Amniotic stem cell (primary cell): Measurements from ENCODE around the gene DCX.

Experiments
- DNase-seq: peaks from one replicate; lab custom pipeline; 2025; lab: John Stamatoyannopoulos, UW

Gene DCX

DNA sequence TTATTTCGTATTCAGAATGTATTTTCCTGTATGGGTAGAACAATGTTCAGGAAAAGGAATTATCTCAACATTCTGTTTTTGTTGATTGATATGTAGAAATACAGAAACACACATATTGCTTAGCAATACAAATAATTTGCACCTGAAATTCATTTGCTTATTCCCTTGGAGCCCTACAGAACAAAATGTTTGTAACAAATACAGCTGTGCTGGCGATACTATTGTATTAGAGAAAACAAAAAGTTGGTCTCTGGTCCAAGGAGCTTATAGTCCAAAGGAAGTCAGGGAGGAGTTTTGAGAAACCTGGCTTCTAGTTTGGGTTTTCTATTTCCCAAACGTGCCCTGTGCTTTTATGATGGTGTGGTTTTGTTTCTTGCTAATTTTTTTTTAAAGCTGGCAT, 104.0 kb downstream of the DCX start:
- no peak for DNase-seq

DNA sequence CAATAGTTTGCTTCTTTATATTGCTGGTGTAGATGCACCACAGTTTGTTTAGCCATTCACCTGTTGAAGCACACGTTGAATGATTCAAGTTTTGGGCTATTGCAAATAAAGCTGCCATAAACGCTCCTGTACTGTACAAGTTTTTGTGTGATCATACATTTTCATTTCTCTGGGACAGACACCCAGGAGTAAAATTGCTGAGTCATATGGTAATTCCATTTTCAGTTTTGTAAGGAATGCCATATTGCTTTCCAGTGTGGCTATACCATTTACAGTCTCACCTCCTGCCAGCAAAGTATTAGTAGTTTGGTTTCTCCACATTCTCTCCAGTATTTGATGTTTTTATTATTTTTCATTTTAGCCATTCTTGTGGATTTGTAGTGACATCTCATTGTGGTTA, 109.7 kb downstream of the DCX start:
- DNase-seq: no peak

DNA sequence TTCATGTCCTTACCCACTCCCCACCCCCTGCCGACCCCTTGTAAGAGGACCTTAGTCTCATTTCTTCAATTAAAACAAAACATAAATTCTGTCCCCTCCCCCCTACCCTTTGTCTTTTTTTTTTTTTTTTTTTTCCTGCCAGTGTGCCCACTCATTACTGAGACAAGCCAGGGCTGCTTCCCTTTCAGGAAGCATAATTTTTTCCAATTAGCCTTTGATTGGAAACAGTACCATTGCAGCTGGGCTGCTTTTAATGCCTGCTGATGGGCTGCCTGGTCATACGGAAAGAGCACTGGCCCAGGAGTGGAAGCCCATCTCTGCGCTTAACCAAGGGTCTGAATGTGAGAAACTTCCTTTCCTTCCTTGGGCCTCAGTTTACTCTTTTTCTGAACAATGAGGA, 123.2 kb downstream of the DCX start:
- DNase-seq: no peak

DNA sequence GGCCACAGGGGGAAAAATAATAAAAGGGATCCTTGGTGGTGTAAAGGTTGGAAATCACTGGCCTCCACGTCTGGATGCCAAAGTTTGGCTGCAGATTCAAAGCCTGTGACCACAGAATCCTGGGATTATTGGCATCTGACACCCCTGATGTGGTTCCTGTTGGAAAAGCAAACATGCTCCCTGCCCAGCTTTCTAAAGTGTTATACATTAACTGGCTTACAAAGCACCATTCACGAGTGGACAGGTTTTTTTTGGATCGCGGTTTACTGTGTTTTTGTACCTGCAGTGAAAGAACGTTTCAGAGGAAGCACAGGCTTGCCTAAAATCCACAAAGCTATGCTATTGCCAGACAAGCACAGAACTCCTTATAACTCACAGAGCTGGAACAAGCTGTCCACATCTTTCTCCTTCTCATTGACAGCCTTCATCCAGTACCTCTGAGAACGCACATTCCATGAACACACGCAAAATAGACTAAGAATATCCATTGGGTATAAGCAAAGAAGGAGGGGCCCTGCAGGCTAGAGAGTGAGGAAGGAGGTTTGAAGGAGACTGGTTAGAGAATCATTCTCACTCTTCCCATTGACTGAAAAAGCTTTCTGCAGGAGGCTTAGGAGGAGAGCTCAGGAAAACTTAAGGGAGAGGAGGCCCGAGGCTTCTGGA, 127.2 kb downstream of the DCX start:
- no peak for DNase-seq

DNA sequence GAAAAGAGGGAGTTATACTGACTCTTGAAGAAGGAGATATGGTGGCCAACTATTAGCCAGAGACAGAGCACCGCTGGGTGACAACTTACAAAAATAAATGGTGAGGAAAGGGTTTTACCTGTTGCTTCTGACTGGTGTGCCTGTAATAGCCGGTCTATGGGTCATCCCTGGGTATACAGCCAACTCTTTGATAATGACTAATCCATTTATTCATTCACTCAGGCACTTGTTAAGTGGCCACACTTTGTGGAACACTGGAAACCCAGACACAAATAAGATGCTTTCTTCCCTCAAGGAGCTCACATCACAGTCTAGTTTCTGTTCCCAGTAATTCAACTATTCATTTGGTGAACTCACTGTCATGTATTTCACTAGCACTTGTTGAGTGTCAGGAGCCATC, 128.5 kb downstream of the DCX start:
- DNase-seq: no peak

DNA sequence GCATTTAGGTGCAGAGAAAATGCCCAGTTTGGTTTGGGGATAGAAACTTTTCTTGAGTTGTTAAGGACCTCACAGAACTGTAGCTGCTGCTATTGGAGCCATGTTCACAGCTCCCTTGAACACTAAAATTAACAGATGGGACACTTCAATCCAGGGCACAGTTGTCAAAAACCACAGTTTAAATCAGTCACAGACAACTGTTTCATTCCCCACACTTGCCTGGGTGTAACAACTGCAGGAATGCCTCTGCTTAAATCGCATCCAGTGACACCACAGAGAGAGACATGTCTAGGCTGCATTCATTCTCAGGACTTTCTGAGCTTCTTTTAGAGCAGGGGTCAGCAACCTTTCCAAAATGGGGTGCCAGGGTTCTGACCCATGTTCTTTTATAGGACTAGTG, 129.0 kb downstream of the DCX start:
- DNase-seq: no peak

DNA sequence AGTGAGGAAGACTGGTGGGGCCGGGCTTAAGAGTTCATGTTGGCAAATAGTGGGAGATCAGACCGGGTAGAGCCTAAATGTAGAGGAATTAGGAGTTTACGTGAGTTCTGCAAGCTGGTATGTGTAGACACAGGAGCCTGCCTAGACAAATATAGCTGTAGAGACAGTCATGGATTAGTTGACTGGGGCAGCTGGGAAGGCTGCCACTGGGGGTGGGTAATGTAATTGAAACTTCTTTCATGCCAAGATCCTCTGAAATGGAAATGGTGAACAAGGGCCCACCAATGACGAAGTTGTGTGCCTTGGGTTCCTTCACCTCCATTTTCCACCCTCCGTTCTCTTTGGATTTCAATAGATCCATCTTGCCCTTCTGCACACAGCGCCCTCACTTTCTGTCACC, 129.9 kb downstream of the DCX start:
- no peak for DNase-seq

DNA sequence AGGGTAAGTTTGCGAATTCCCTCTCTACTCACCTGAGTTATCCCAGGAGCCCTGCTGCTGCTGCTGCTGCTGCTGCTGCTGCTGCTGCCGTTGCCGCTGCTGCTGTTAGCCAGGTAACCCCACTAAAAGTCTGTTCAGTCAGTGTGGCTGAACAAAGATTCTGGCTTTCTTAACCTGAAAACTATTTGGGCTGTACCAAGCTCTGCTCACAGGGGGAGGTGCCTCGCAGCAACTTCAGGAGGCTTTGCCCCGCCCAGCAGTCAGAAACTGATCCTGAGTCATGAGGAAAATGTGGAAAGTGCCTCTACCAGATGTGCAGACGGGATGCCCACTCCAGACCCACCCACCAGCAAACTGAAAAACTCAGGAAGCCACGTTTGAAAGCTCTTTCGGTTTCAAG, 141.7 kb downstream of the DCX start, which contains the start of gene CAPN6:
Gene CAPN6 (minus strand): TSS at position 145 of the 400 bp plus-strand sequence. CDS start 6,547 bp downstream, outside the sequence.
- DNase-seq: no peak

DNA sequence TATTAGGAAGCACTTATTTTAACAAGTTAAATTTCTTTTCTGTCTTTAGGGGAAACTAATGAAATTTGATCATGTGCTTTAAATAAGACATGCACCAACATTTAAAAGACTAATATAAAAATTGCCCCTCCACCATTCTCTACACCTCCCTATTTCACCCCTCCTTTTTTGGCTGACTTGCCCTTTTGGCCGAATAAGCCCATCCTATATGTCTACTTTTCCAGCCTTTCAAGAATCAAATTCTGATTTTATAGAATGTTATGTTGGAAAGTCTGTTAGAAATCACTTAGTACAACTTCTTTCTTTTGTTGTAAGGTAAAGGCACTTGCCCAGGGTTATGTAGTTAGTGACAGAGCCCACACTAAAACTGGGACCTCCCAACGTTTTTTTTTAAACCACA, 143.5 kb downstream of the DCX start:
- DNase-seq: no peak

DNA sequence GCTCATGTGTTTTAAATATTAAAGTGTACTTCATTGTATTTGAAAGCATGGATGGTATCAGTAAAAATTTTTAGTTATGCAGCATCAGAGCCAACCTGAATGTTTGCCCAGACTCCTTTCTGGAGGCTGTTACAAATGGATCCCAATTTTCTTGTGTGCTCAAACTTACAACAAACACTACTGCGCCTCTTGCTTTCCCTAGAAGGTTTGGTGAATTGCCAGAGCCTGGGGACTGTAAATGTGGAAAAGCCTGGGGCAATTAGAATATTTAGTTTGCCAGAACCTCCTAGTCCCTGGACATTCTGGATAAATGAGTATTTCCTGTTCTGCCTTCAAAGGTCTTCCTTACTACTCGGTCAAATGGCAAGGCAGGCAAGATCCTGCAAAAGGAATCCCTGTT, 146.5 kb downstream of the DCX start:
- DNase-seq: no peak

DNA sequence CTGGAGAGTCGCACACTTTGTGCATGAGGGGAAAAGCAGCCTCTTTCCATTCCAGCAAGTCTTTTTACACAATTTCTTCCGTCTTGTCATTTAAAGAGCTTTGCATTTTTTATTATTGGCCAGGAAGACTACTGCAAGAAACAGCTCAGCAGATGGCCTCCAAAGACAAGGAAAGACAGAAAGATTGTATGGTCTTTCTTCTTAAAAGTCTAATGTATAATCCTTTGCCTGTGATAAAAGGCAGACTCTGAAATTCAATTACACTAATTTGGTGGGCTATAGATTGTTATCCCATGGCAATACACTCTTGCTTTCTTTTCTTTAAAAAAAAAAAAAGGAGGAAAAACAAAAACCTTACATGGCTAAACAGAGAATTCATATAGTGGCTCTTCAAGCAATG, 147.6 kb downstream of the DCX start:
- no peak for DNase-seq

DNA sequence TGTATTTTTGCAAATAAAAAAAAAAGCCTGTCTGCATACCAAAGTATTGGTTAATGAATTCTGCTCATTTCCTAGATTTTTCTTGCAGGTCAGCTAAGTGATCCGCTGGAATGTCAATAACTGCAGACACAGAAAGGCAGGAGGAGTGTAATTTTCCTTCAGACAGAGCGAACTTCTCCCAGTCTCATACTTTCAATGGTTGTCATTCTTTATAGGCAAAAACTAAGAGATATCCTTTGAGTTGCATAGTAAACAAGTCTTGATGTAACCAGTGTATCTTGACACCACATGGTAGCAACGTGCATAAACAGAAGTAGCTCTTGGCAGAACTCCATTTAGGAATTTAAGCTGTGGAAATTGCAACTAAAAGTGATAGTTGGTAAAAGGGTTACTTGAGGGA, 149.9 kb downstream of the DCX start:
- DNase-seq: no peak

DNA sequence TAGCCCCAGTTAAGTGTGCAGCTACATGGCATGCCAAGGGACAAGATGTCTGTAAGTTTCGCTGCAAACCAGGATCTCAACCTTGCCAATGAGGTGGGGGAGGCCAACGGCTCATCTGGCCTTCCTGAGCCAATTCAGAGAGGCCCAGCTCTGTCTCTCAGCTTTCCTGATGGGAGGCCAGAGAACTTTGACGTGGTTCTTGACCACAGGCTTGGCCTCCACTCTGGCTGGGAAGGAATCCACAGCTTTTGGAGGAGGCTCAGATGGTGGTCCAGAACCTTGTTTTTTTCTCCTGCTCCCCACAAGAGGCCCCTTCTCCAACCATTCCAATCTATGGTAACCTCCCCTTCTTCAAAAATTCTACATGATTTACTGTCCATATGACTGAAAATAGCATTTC, 151.5 kb downstream of the DCX start:
- DNase-seq: no peak

DNA sequence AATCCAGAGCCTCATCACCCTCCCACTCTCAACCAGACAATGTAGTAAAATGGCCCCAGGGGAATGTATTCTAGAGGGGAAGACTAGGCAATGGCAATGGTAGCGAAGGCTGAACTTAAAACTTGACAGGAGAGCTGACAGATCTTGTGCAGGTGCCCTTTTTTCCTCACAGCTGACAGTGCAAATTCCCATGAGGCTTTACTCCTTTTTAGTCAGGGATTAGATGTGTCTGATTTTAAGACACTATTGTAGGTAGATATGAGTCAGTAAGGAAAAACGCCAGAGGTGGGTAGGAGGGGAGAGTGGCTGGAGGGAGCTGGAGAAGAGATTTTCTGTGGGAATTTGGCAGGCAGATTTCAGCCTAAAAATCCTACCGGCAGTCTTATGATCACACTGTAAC, 152.4 kb downstream of the DCX start:
- DNase-seq: no peak

DNA sequence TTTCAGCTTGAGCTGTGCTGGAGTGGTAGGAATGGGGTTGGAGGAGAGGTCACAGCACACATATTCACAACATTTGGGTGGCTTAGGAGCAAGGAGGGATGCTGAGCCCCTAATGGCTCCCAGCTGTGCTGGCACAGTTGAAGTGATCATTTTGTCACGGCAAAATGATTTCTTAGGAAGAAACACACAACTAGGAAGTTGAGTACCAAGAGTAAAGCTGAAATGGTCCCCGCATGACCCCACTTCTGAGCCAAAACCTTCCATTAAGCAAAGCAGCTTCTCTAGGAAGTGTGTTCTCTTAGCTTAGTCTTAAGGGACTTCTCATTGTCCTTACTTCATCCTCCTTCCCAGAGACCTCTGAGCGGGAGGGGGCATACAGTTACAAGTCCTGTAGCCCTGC, 154.3 kb downstream of the DCX start:
- no peak for DNase-seq

DNA sequence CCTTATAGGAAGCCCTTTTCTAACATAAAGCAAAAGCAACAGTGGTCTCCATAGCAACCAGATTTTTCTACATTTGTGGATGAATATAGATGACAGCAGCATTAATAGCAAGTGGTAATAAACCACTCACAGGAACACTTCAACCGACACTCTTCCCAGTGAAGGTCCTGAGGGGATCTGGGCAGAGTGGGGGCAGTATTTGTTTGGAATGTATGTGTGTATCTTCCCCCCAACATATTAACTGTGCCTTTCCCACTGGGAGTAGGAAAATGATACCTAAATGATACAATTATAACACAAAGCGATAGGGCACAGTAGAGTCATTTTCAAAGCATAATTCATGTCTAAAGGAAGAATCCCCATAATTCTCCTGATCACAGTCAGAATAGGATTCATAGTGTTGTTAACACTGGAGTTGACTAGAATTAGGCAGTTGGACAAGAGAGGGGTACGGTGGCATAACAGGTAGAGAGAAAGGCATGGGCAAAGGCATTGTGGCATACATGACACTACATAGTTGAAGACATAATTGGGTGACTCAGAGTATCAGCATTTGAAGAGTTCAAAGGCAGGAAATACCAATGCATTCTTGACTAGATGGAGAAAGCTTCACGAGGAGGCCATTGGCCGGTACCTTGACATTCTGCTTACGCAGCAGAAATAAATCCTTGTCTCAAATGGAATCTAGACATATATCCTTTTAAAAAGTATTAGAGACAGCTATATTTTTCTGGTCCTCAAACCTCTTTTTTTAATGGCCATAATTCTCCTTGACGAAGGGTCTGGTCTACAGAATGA, 156.9 kb downstream of the DCX start:
- DNase-seq: no peak

DNA sequence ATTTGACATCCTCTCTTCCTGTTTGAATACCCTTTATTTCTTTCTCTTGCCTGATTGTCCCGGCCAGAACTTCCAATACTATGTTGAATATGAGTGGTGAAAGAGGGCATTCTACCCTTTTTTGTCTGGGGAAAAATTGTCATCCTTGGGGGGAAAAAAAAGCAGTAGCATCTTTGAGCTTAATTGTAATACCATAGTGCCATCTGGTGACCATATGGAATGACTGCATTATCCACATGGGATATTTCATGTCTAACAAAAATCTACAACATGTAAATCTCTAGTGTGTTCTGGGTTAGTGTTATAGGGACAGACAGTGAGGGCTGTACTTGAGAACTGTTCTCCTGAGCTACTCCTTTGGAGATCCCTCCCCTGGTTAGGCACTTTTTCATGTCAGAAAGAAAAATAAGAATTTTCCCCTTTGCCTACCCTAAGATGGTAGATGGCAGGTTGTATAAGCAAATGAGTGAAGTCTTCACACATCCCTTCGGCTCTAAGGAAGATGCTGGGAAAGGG, 167.7 kb downstream of the DCX start:
- no peak for DNase-seq
